GM04504 (cell line): Measurements from ENCODE around the gene RFX4.
"Not testable (repeated sequence)": the region's sequence is repeated elsewhere in the genome, so short reads cannot be mapped to it uniquely, and the experiment has no call there.

Source experiments
- DNase-seq: peaks from one replicate; pipeline ENCODE4 v3.0.0-alpha.2; 2012; ENCODE audit warnings: low read depth

RFX4 gene

GRCh38 chr12:106692033-106692432 is 109.2 kb downstream of the RFX4 start:
- not testable (repeated sequence) for DNase-seq

- no peak for DNase-seq
Observed at GRCh38 chr12:106692896-106693820, 110.4 kb downstream of the RFX4 start.

- no peak for DNase-seq
Observed at GRCh38 chr12:106696071-106696470, 113.3 kb downstream of the RFX4 start.

GRCh38 chr12:106696681-106697417 is 114.0 kb downstream of the RFX4 start:
- DNase-seq, result no peak

- DNase-seq, result no peak
Observed at GRCh38 chr12:106704081-106704480, 121.3 kb downstream of the RFX4 start.

GRCh38 chr12:106705971-106706370 is 123.2 kb downstream of the RFX4 start:
- DNase-seq, result no peak

GRCh38 chr12:106709068-106709511 is 126.3 kb downstream of the RFX4 start:
- DNase-seq, result no peak

GRCh38 chr12:106710143-106710893 is 127.5 kb downstream of the RFX4 start:
- DNase-seq, result no peak

- DNase-seq, result no peak
Observed at GRCh38 chr12:106711316-106711715, 128.5 kb downstream of the RFX4 start.

GRCh38 chr12:106712768-106713167 is 130.0 kb downstream of the RFX4 start:
- DNase-seq, result no peak

- DNase-seq, result no peak
Observed at GRCh38 chr12:106714926-106715325, 132.1 kb downstream of the RFX4 start.

GRCh38 chr12:106715582-106715981 is 132.8 kb downstream of the RFX4 start:
- DNase-seq, result no peak

GRCh38 chr12:106717673-106718072 is 134.9 kb downstream of the RFX4 start:
- DNase-seq, result no peak

GRCh38 chr12:106719879-106720278 is 137.1 kb downstream of the RFX4 start:
- DNase-seq, result no peak

GRCh38 chr12:106720696-106721095 is 137.9 kb downstream of the RFX4 start:
- no peak for DNase-seq

- no peak for DNase-seq
Observed at GRCh38 chr12:106721915-106722314, 139.1 kb downstream of the RFX4 start.

GRCh38 chr12:106722837-106723236 is 140.0 kb downstream of the RFX4 start:
- no peak for DNase-seq

- DNase-seq, result no peak
Observed at GRCh38 chr12:106723416-106723815, 140.6 kb downstream of the RFX4 start.

- no peak for DNase-seq
Observed at GRCh38 chr12:106724116-106724515, 141.3 kb downstream of the RFX4 start.

- no peak for DNase-seq
Observed at GRCh38 chr12:106724934-106725333, 142.1 kb downstream of the RFX4 start.

GRCh38 chr12:106726603-106727202 is 143.9 kb downstream of the RFX4 start:
- DNase-seq, result not testable (repeated sequence)

GRCh38 chr12:106729611-106730010 is 146.8 kb downstream of the RFX4 start:
- DNase-seq, result no peak
